Measurements from ENCODE around the gene ANKMY1.
"Not testable (repeated sequence)": the region's sequence is repeated elsewhere in the genome, so short reads cannot be mapped to it uniquely, and the experiment has no call there.

Gene ANKMY1

GRCh38 chr2:240567872-240568677 lies 10.3 kb upstream of the ANKMY1 start, which contains the start of gene RNPEPL1:
RNPEPL1 (plus strand) TSS chr2:240568484; CDS start chr2:240568587, 103 bp downstream.
- DNase-seq = peak; percentile 31 to 41

DNA sequence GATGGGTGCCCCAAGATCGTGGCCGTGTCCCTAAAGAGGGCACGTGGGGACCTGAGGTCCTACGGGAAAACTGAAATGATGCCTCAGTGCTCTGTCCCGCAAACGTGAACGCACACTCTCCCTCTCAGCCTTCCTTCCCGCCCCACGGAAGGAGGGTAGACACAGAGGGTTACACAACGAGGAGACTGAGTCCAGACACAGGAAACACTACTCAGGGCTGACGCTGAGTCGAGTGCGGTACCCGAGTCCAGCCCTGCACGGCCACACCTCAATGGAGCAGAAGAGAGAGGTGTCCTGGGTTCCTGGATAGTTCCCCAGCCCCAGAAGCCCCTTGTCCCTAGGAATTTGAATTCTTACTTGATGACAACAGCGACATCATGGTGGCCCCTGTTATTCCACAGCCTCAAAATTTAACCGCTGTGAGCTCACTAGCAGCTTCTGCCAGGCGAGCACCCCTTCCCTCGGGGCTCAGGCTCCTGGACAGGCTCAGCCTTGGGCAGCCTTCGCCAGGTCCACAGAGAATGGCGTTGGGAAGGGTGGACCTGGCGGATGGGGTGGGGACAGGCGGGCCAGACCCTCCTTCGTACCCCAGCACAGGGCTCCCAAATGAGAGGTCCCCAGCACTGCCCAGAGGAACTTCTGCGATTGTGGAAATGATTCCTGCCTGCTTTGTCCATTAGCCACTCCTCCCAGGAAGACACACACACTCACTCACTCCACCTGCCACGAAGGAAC lies 9.5 kb upstream of the ANKMY1 start:
- no peak for DNase-seq

- peak; percentile 92 to 93 for DNase-seq
Measured at GRCh38 chr2:240566203-240567136, 8.7 kb upstream of the ANKMY1 start.

GRCh38 chr2:240565333-240566202 lies 7.8 kb upstream of the ANKMY1 start:
- DNase-seq = peak; percentile 86 to 87

DNA sequence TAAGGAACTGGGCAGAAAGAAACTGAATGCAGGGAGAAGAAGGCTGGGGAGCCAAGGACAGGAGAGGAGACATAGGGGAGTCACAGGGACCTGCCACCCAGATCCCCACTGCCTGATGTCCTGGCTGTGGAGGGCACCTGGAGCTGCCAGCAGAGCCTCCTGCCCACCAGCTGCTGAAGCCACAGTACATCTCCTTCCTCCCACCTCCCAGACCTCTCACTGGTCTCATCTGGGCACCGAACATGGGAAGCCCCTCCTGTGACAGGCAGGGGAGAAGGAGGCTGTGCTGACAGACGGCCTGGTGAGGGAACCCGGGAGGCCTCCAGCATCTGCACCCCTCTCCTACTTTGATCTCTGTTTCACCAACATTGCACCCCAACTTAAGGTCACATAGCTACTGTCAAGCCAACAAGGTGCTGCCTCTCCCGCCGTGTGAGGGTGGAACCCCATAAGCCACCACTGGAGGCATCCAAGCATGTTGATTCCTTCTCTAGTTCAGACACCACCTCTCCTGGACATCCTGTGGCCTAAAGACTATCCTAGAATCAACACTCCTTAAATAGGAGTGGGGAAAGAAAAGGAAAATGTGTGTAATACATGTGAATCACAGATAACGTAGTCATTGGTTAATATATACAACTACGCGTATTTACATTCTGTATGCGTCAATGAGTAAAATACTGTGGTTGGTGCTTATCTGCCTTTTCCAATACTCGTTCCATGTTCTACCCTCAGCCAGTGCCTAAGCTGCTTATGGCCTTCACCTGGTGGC lies 7.0 kb upstream of the ANKMY1 start:
- DNase-seq = no peak

- DNase-seq = no peak
Measured at GRCh38 chr2:240563951-240564560, 6.3 kb upstream of the ANKMY1 start.

DNA sequence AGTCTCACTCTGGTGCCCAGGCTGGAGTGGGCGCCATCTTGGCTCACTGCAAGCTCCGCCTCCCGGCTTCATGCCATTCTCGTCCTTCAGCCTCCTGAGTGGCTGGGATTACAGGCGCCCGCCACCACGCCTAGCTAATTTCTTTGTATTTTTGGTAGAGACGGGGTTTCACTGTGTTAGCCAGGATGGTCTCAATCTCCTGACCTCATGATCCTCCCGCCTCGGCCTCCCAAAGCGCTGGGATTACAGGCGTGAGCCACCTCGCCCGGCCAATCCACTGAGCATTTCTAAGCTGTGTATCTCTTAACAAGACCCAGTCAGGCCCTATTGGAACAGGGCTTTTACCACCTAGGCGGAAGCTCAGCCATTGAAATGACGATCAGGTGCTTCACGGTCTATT lies 5.4 kb upstream of the ANKMY1 start:
- not testable (repeated sequence) for DNase-seq

GRCh38 chr2:240561325-240561971 lies 3.7 kb upstream of the ANKMY1 start:
- DNase-seq = no peak

DNA sequence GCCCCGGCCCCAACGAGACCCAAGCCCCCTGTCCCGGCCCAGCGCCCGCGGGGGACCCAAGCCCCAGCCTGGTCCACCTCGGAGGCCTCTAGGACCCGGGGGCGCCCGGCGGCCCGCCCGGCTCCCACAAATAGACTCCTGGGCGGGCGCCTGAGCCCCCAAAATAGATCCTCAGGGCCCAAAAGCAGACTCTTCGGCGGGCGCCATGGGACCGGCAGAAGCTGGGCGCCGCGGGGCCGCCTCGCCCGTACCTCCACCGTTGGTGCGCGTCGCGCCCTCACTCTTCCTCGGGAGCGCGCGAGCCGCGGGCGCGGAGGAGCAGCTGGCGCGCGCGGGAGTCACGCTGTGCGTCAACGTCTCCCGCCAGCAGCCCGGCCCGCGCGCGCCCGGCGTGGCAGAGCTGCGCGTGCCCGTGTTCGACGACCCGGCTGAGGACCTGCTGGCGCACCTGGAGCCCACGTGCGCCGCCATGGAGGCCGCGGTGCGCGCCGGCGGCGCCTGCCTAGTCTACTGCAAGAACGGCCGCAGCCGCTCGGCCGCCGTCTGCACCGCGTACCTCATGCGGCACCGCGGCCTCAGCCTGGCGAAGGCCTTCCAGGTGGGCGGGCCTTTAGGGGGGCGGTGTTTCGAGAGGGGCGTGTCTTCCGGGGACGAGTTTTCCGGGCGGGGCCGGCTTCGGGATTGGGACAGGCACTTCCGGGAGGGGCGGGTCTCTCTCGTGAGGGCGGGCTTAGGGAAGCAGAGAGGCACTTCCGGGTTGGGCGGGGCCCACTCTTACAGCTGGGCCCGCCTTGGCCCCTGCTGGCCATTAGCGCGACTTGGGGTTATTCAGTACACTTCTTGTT lies 2.9 kb upstream of the ANKMY1 start:
- DNase-seq = peak; percentile 99 to 100

GRCh38 chr2:240560084-240560479 lies 2.3 kb upstream of the ANKMY1 start, which contains the start of gene DUSP28:
DUSP28 (plus strand) TSS chr2:240560357; CDS start chr2:240560685, 328 bp downstream.
- peak; percentile 82 to 83 for DNase-seq

DNA sequence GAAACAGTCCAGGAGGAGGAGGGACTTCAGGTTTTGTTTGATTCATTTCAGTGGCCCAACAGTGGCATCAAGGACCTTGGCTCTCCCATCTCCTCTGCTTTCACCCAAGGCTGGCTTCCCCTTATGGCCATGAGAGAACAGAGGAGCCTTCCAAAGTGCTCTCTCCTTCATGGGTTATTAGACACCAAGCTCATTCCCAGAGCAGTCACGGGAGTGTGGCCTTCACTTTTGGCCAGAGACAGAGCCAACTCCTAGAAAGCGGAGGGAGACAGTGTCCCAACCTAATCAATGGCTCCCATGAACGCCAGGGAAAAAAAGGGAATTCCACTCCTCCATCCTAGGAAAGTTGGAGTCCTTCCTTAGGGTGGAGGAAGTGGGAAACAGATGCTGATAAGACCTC lies 1.5 kb upstream of the ANKMY1 start:
- DNase-seq = no peak

DNA sequence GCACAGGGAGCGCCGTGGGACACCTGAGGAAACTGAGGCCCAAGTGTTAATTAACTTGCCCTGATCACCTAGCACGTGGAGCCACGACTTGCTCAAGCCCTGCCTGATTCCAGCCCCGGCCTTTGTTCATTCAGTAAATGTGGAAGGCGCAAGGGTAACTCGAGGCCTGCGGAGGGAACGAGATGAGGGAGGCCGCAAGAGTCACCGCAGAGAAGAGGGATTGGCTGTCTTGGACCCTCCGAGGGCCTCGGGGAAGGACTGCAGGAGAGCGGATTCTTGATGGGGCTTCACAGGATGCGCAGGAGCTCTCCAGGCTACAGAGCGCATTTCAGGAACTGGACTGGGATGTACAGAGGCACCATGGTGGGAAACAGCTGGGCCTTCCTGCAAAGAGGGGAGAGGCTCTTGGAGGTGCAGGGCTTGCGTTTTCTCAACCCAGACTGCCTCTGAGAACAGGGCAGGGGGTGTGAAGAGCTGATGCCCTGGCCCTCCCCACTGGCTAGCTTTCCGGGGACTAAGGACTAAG lies 511 bp upstream of the ANKMY1 start:
- DNase-seq = no peak

- no peak for DNase-seq
Measured at GRCh38 chr2:240557101-240557751, 562 bp downstream of the ANKMY1 start.

DNA sequence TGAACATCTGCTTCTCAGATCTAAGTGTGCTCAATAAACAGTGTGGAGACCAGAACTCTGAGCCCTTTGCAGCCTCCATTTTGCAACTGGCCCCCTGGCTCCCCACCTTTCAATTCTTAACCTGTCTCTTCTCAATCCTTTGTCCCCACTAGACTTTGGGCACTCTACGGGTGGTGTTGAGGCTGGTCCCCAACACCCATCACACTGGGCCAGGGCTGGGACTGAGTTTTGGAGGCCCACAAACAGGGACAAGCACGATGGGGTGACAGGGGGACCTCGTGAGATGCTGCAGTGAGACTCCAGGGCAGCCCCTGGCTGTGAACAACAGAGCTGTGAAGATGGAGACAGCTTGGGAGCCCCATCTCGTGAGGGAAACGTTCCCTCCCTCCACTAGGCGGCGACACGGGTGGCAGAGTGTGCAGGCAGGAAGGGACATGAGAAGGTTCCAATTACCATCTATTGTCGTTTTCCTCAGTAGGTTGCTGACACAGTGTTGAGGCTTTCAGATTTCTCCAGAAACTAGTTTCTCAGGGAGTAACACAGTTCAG lies 1.2 kb downstream of the ANKMY1 start:
- DNase-seq = peak; percentile 71 to 73

GRCh38 chr2:240555541-240556250 lies 2.1 kb downstream of the ANKMY1 start:
- no peak for DNase-seq

- no peak for DNase-seq
Measured at GRCh38 chr2:240554767-240555493, 2.9 kb downstream of the ANKMY1 start.

Measured in activated CD4-positive, alpha-beta T cell treated with anti-CD3 and anti-CD28 coated beads, Interleukin-2, amount 50 U/mL, for 4 hours (primary cell).